Measurements from ENCODE around the gene EXD2.

GRCh38 chr14:69183735-69184134 lies 7.6 kb upstream of the EXD2 start:
- TF ChIP-seq POLR2AphosphoS5 (IDR thresholded peaks at IDR 0.05) (no peak), POLR2A (IDR thresholded peaks at IDR 0.05) (no peak), CTCF (IDR thresholded peaks at IDR 0.05) (no peak)

All from stomach (tissue), 4 donors.